Measurements from ENCODE around the gene SIGLEC14.

DNA sequence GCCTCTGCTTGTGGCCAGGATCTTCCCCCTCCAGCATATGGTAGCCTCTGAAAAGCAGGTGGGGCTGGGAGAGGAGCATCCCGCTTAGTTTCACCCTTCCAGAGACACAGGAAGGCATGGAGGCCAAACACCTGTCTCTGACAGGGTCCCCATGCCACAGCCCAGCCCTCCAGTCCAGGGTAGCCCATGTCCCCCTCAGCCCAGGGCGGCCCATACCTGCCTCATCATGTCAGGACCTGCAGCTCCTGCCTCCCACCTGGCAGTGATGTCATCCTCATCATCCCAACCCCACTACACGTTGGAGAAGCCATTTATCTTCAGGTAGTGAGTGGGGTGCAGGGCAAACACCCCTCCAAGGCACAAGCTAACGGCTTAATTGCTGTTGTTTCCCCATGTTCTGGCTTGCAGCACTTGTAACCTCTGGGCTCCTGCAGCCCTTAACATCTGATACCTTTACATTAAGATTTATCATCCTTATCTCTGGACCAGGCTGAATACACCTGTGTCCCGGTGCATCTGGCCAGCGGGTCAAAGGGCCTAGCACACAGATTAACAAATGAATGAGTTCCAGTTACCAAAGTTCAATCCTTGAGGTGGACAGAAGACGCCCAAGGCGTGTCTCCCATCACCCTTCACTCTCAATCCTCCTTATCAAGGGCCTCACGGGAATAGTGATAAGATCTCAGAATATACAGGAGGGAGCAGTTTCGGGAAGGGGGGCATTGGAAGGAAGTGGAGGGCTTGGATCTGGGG lies 53.3 kb downstream of the SIGLEC14 start:
- TF ChIP-seq EZH2 (IDR thresholded peaks at IDR 0.05; ENCODE audit: borderline replicate concordance, low read depth, low read length, poor library complexity, severe bottlenecking): no peak
- TF ChIP-seq CTCF (conservative IDR thresholded peaks at IDR 0.05; ENCODE audit: low read depth, low read length): no peak
